ENCODE measurements around the gene CNTNAP2.

- TF ChIP-seq ZNF280D (tag by site-specific recombination; IDR thresholded peaks at IDR 0.05) (no peak), MYNN (tag by site-specific recombination; IDR thresholded peaks at IDR 0.05; ENCODE audit: borderline replicate concordance) (no peak), ZBTB11 (tag by site-specific recombination; conservative IDR thresholded peaks at IDR 0.05; ENCODE audit: low read depth) (no peak), YY1 (tag by site-specific recombination; IDR thresholded peaks at IDR 0.05) (no peak), HOXC10 (CRISPR knock-in tag; IDR thresholded peaks at IDR 0.05) (no peak), ZNF214 (tag by site-specific recombination; IDR thresholded peaks at IDR 0.05; ENCODE audit: borderline replicate concordance) (no peak), ZNF121 (tag by site-specific recombination; IDR thresholded peaks at IDR 0.05) (no peak), ZNF530 (tag by site-specific recombination; IDR thresholded peaks at IDR 0.05; ENCODE audit: low read depth) (no peak), ZBTB1 (tag by site-specific recombination; IDR thresholded peaks at IDR 0.05) (no peak), ZNF302 (tag by site-specific recombination; IDR thresholded peaks at IDR 0.05; ENCODE audit: low read depth) (no peak), ZNF341 (tag by site-specific recombination; IDR thresholded peaks at IDR 0.05; ENCODE audit: low read depth) (no peak)
- TF ChIP-seq, protein P1, sequence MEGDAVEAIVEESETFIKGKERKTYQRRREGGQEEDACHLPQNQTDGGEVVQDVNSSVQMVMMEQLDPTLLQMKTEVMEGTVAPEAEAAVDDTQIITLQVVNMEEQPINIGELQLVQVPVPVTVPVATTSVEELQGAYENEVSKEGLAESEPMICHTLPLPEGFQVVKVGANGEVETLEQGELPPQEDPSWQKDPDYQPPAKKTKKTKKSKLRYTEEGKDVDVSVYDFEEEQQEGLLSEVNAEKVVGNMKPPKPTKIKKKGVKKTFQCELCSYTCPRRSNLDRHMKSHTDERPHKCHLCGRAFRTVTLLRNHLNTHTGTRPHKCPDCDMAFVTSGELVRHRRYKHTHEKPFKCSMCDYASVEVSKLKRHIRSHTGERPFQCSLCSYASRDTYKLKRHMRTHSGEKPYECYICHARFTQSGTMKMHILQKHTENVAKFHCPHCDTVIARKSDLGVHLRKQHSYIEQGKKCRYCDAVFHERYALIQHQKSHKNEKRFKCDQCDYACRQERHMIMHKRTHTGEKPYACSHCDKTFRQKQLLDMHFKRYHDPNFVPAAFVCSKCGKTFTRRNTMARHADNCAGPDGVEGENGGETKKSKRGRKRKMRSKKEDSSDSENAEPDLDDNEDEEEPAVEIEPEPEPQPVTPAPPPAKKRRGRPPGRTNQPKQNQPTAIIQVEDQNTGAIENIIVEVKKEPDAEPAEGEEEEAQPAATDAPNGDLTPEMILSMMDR (tag by site-specific recombination; IDR thresholded peaks at IDR 0.05) = no peak
These were observed 2294.3 kb downstream of the CNTNAP2 start for GRCh38 chr7:148410905-148411304.
